ENCODE results near the gene NUPR1.
"Not testable (repeated sequence)": the region's sequence is repeated elsewhere in the genome, so short reads cannot be mapped to it uniquely, and the experiment has no call there.

The NUPR1 gene

DNA sequence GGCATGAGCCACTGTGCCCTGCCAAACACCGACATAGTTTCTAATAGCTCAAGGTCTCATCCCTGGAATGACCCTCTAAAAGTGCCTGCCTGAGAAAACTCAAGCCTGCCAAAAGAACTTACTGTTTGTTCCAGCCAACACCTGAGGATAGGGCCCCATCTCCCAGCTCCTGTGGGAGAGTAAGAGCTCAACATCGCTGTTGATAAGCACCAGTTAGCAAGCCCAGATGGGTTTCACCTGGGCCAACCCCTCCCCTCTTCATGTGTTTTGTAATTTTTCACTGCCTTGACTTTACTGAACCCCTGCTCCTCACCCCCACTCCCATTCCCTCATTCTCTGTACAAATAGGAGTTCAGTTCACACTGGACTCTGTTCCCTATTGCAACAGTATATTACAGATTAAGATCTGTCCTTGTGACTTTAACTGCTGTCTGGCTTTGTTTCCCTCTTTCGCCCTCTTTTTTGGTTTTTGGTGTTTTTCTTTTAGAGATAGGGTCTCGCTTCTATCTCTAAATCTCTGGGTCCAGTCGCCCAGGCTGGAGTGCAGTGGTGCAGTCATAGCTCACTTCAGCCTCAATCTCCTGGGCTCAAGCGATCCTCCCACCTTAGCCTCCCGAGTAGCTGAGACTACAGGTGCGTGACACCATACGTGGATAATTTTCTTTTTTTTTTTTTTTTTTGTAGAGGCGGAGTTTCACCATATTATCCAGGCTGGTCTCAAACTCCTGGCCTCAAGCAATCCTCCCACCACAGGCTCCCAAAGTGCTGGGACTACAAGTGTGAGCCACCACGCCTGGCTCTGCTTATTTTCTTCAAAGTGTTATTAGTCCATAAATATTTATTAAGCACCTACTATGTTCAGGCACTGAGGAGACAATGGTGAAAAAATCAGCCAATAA is 12.3 kb downstream of the NUPR1 start:
- DNase-seq = no peak

DNA sequence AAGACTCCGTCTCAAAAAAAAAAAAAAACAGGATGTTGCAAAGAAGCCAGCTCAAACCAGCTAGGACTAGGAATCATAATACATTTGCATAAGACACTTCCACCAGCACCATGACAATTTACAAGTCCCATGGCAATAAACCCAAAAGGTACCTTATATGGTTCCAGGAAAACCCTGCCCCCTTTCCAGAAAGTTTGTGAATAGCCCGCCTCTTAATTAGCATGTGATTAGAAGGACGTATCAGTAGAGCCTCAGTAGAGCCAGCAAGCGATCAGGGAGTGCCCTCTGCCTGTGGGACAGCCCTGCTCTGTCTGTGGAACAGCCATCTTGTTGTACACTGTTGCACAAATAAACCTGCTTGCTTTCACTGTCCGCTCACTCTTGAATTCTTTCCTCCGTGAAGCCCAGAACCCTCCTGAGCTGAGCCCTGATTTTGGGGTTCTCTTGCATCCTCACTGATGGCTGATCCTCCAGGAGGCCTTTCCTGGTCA is 14.0 kb downstream of the NUPR1 start:
- DNase-seq = peak in 1 of 2 donors; percentile 19

DNA sequence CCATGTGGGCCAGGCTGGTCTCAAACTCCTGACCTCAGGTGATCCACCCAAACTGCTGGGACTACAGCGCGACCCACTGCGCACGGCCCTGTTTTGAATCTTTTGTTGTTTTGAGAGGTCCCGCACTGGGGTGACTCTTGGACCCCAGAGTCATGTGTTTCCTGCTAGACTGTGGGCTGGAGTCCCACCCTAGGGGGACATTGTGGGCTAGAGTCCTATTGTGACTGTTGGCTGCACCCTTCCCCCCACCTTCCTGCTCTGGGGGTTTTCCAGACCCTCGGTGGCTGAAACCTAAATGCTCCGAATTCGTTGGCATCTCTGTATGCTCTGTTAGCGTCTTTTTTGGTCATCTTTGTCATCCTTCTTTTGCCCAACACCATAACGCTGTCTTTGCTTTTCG is 16.0 kb downstream of the NUPR1 start:
- no peak for DNase-seq

DNA sequence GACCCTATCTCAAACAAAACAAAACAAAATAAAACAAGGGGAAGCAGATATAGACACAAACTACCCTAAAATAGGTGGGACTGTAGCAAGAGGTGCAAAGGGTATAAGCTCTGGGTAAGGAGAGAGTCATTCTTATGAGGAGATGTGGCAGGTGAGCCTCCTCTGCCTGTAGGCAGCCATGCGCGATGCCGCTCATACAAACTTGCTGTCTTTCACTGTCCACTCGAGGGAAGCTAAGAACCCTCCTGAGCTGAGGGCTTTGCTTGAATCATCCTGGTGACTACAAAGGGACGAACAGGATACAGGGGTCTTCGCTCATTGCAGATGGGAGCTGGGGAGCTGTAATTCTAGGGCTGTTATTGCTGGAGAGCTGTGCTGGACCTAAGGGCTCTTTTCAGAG is 17.3 kb downstream of the NUPR1 start:
- no peak for DNase-seq

DNA sequence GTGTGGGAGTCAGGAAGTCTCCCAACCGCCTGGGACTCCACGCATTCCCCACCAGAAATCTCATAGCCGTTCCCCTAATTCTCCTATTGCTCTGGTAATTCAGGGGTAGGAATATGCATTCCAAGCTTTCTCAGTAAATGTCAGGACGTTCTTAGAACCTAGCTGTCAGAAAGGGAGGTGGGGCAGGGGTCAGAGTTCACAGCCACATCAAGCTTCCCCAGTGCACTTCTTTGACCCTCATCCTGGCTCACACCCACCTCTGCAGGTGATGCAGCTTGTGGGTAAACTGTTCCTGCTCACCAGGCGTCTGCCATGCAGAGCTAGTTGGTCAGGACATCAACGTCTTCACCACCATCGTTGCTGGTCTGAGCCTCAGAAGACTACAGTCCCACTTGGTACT is 18.1 kb downstream of the NUPR1 start:
- DNase-seq = no peak

DNA sequence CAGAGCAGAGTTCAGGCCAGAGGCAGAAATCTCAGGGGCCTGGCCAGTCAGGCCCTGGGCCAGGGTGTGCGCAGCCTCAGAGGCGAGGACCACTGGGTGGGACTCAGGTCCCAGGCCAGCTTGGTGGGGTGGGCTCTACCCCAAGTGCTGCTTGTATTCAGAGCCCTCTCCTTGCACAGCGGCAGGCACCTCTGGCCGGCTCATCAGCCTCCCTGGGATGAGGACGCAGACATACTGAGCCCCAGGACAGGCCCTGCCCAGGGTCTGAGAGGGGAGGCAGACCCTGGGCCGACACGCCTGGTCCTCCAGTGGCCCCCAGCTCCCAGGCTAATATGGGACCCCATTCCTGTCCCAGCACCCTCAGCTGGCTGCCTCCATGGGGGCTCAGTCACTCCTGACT is 24.5 kb downstream of the NUPR1 start:
- DNase-seq = no peak

DNA sequence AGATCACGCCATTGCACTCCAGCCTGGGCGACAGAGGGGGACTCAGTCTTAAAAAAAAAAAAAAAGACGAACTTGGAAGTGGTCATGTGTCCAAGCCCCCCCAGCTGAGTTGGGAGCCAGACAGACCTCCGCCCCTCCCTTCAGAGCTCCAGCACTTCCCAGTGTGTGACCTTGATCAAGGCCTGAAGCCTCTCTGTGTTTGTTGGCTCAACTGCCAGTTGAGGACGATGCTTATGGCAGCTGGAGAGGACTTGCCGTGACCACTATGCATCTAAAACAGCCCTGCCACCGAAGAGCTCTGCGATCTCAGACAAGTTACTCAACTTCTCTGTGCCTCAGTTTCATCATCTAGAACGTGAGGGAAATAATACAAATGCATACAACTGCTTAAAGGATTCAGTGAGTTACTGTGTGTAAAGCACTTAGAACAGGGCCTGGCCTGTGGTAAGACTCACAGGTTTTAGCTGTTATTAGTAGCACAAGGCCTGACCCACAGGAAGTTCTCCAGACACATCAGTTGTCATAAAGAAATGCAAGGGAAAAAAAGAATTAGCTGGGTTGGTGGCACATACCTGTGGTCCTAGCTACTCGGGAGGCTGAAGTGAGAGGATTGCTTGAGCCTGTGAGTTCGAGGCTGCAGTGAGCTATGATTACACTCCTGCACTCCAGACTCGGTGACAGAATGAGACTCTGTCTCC is 25.1 kb downstream of the NUPR1 start:
- DNase-seq = no peak

DNA sequence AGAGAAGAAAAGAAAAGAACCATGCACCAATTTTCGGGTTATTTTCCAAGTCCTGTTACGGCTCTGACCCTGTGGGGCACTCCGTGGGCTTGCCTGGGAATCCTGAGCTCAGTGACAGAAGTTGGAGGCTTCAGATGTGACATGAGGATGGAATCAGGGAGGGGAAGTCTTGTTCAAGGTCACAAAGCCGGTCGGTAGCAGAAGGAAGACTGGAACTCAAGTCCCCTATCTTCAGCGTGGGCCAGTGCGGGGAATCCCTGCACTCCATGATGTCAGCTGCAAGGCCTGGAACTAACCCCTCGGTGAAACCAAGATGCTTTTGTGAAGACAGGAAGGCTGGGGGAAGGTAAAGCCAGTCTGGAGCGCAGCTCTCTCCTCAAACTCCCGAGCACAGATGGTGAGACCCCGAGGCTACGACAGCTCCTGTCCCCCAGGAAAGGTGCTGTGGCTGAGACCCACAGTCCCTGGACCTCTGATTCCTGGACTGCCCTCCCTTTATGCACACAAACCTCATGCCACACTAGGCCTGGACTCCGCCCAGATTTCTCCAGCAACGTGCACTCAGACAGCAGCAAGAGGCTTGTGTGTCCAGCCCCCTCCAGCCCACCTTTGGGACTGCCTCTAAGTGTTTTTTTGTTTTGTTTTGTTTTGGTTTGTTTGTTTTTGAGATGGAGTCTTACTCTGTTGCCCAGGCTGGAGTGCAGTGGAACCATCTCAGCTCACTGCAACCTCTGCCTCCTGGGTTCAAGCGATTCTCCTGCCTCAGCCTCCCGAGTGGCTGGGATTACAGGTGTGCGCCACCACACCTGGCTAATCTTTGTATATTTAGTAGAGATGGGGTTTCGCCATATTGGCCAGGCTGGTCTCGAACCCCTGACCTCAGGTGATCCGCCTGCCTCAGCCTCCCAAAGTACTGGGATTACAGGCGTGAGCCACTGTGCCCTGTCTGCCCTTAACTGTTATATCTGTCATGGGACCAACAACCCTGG is 26.7 kb downstream of the NUPR1 start:
- DNase-seq = no peak

DNA sequence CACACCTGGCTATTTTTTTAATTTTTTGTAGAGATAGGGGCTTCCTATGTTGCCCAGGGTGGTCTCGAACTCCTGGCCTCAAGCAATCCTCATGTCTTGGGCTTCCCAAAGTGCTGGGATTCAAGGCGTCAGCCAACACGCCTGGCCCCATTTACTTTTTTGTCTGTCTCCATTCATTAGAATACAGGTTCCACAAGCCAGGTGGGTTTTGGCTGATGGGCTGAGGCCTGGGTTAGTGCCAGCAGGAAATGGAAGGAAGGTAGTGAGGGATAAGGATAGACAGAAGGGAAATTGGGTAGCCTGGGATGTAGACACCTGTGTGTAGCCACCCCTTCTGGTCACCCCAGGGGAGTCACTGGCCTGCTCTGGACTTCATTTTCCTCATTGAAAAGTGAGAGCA is 27.7 kb downstream of the NUPR1 start:
- no peak for DNase-seq

DNA sequence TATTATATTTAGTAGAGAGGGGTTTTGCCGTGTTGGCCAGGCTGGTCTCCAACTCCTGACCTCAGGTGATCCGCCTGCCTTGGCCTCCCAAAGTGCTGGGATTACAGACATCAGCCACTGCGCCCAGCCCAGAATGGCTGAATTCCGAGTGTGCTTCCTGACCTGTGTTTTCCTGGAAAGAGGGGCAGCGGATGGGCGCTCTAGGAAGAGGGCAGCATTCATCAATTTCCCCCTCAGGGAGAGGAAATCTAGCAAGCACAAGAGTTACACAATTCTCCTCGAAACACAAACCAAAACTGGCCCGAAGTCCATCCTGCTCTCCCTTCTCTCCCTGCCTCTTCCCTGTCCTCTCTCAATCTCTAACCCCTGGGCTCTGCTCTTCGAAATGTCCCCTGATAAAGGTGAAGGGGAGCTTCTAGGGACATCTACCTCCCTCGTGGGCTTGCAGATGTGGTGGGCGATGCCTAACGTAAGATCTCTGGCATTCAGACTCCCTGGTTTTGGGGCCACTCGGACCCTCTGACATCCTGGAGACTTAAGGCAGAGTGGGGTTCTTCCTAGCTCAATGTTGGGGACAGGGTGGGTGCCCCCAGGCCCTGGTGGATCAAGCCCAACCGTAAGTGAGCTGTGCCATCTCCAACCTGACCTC is 33.2 kb downstream of the NUPR1 start:
- no peak for DNase-seq

DNA sequence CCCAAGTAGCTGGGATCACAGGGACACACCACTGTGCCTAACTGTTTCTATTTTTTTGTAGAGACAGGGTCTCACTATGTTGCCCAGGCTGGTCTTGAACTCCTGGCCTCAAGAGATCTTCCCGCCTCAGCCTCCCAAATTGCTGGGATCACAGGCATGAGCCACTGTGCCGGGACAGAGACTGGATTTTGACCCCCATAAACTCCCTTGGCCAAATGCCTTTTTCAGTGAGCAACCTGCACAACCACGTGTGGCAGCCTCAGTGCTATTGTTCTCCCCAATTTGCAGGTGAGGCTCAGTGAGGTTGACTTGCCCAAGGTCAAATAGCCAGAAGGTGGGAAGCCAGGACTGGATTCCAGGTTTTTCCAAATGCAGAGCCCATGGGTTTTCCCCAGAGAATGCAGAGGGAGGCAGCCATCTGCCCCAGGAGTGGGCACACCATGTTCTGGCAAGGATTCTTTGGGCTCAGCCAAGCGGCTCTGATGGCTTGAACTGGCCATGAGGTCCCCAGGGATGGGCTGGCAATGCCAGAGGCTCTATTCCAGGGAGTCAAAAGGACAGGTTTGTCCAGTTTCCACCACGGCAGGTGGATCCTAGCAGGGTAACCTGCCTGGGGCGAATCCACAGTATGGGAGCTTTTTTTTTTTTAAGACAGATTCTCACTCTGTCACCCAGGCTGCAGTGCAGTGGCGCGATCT is 33.9 kb downstream of the NUPR1 start:
- no peak for DNase-seq

DNA sequence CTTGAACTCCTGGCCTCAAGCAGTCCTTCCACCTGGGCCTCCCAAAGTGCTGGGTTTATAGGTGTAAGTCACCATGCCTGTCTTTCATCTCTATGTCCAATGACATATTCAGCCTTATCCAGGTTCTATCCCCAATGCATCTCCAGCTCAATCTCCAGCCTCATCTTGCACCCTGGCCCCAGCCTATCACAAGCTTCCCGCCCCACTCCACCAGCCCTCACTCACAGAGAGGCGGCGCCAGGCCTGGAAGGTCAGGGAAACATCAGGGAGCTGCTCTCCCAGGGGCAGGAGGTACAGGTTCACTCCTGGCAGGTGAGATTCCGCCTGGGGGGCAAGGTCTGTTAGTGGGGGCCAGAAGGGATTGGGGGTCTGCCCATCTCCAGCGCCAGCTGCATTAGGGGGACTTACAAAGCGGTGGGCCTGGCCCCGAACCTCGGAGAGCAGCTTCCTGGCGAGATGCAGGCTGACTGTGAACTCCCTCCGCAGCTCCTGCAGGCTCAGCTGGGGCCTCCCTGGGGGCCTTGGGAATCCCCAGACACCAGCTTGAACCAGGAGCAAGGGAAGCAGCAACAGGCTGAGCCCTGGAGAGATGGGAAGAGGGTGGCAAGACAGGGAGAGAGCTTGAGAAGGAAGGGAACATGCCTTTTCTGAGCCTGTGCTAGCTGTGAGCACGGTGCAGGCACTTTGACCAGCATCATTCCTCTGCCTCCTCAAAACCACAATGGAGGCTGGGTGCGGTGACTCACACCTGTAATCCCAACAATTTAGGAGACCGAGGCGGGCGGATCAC is 35.1 kb downstream of the NUPR1 start:
- DNase-seq = no peak

DNA sequence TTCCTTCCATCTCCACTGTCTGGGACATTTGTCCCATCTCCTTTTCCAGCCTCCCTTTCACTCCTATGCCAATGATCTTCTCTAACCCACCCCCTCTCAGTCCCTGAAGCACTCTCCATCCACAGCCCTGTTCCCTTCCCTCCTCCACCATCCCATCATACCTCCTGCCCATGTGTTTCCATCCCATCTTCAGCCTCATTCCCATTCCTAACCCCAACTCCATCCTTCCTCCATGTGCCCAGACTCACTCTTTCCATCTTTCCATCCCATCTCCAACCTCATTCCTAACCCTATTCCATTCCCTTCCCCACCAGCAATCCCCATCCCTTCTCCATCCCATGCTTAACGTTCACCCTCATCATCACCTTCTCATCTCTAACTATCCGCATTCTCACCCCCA is 36.5 kb downstream of the NUPR1 start:
- no peak for DNase-seq

DNA sequence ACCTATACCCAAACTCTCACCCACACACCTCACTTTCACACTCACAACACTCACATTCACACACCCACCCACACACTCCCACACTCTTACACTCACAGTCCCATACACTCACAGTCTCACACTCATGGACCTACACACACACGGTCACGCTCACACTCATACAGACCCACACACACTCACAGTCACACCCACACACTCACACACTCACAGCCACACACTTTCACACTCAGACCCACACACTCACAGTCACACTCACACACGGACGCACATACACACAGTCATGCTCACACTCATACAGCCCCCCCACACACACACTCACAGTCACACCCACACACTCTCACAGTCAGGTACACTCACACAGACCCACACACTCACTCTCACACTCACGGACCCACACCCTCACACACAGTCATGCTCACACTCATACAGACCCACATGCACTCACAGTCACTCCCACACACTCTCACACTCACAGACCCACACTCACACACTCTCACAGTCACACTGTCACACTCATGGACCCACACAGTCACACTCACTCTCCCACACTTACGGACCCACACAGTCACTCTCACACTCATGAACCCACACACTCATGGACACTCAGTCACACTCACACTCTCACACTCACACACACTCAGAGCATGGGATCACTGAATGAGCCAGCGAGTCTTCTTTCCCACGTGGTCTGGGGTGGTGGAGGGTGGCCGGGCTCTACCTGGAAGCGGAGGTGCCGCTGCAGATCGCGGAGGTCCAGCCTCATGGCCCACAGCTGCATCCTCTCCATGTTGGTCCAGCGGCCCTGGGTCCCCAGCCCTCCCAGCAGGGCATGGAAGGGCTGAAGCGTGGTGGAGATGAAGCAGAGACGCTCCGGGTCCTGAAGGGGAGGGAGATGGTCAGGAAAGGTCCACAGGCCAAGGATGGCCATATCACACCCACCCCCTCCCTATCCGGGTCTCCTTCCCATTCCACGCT is 37.2 kb downstream of the NUPR1 start:
- DNase-seq = no peak

DNA sequence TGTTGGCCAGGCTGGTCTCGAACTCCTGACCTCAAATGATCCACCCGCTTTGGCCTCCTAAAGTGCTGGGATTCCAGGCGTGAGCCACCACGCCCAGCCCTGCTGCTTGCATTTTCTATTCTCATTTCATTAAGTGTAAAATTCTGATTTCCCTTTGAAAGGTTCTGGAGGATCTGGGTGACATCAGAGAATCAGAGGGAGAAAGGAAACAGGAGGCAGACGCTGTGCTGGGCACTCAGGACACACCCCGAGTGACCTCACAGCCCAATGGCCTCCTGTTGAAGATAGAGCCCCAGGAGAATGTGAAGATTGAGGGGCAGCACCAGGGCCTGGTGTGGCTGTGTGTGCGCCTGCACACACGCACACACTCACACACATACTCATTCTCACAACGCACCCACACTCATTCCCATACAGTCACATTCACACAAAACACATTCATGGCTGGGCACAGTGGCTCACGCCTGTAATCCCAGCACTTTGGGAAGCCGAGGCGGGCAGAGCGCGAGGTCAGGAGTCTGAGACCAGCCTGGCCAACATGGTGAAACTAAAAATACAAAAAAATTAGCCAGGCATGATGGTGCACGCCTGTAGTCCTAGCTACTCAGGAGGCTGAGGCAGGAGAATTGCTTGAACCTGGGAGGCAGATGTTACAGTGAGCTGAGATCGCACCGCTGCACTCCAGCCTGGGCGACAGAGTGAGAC is 38.1 kb downstream of the NUPR1 start:
- not testable (repeated sequence) for DNase-seq

DNA sequence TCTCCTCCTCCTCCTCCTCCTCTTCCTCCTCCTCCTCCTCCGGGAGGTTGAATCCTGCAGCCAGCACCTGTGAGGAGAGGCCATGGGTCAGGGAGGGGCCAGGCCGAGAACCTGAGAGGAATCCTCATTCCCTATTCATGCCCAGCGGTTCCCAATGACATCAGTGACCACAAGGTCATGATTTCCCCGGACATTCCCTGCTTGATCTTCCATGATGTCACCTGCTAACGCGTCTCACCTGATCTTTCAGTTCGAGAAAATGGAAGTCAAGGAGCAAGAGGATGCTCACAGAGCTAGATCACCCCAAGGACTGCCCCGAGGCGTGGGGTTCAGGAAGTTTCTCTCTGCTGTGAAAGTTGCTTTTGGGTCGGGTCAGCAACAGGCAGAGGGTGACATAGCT is 38.9 kb downstream of the NUPR1 start:
- no peak for DNase-seq

DNA sequence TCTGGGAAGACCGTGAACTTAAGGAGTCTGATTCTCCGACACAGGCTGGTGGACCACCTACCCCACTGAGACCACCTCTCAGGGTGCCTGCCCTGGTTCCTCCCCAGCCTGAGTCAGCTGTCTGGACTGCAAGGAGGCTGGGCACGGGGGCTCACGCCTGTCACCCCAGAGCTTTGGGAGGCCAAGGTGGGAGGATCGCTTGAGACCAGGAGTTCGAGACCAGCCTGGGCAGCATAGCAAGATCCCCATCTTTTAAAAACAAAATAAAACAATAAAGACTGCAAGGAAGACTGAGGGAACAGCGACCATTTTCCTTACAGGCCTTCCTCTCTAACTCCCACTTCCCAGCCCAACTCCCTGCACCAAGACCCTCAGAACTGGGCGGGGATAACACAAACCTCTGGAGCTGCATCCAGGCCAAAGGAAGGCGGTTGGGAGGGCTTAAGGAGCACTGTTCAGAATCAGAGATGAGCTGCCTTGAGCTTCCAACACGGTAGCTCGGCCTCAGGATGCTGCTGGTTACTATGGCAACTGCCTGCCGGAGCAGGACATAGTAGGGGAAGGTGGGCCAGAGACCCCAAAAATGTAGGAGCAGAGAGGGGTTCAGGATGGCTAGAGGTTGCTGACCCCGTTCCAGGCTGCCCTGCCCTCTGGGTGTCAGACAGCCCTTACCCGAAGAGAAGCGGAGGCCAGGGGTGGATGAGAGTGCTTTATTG is 40.0 kb downstream of the NUPR1 start:
- no peak for DNase-seq

DNA sequence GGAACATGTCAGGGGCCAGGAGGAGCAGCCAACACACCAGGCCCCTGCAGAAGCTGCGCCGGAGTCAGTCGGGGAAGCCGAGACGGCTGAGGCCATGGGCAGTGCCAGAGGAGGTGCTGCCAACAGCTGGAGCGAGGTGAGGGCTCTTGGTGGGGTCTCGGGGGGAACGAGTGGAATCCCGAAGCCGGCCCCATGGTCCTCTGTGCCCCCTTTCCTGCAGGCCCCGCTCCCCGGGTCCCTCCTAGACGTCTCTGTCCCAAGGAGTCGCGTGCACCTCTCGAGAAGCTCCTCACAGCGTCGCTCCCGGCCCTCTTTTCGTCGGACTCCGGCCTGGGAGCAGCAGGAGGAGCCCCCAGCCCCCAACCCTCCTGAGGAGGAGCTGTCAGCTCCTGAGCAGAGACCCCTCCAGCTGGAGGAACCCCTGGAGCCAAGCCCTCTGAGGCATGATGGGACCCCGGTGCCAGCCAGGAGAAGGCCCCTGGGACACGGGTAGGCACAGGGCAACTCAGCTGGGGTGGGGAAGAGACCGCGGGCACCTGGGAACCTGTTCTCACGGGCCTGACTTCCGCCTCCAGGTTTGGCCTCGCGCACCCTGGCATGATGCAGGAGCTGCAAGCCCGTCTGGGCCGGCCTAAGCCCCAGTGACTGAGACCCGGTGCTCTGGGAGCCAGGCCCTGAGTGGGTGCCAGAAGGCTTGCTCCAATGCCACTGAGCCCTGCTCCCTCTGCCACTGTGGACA is 40.7 kb downstream of the NUPR1 start:
- DNase-seq = no peak
